DOHH2 (cell line): ENCODE data around the gene KCNG4.

Experiments
- H3F3A ChIP-seq: fragments of 200-600 bp; sonication (generic), shearing (Covaris generic); 2 replicates; pipeline ENCODE4 v1.6.0; 2016; ENCODE audit warnings: antibody characterized with exemption, mild to moderate bottlenecking; ENCODE audit not compliant: control insufficient read depth, insufficient read depth
- H3K27ac ChIP-seq: fragments of 200-600 bp; sonication (generic); 2 replicates; pipeline ENCODE4 v1.5.1; 2014; ENCODE audit warnings: low read depth, mild to moderate bottlenecking, low read length, moderate library complexity
- H3K27me3 ChIP-seq: fragments of 200-600 bp; sonication (generic); 2 replicates; pipeline ENCODE4 v1.6.1; 2014; ENCODE audit warnings: mild to moderate bottlenecking, low read length, mixed read lengths; ENCODE audit not compliant: control insufficient read depth
- H3K36me3 ChIP-seq: fragments of 200-600 bp; sonication (generic); 2 replicates; pipeline ENCODE4 v1.6.1; 2014; ENCODE audit warnings: mild to moderate bottlenecking, low read length, moderate library complexity, mixed read lengths; ENCODE audit not compliant: control insufficient read depth
- H3K4me1 ChIP-seq: fragments of 200-600 bp; sonication (generic); 2 replicates; pipeline ENCODE4 v1.6.1; 2014; ENCODE audit warnings: mild to moderate bottlenecking, low read length, mixed read lengths; ENCODE audit not compliant: control insufficient read depth
- H3K4me2 ChIP-seq: fragments of 200-600 bp; sonication (generic); 2 replicates; pipeline ENCODE4 v1.6.0; 2014; ENCODE audit warnings: mild to moderate bottlenecking, low read length, moderate library complexity
- H3K4me3 ChIP-seq: fragments of 200-600 bp; sonication (generic); 2 replicates; pipeline ENCODE4 v1.5.1; 2014; ENCODE audit warnings: mild to moderate bottlenecking, low read length, mixed read lengths
- H3K79me2 ChIP-seq: fragments of 200-600 bp; sonication (generic); 2 replicates; pipeline ENCODE4 v1.6.1; 2014; ENCODE audit warnings: mild to moderate bottlenecking, low read length, mixed read lengths; ENCODE audit not compliant: control insufficient read depth
- H3K9me2 ChIP-seq: fragments of 200-600 bp; sonication (generic); replicated peaks from 2 replicates; pipeline ENCODE4 v1.6.1; 2014; ENCODE audit warnings: mild to moderate bottlenecking, low read length, mixed read lengths; ENCODE audit not compliant: control insufficient read depth
- H3K9me3 ChIP-seq: fragments of 200-600 bp; sonication (generic); 2 replicates; pipeline ENCODE4 v1.6.1; 2014; ENCODE audit warnings: antibody characterized with exemption, low read length, mixed read lengths; ENCODE audit not compliant: control insufficient read depth, insufficient read depth
- H4K20me1 ChIP-seq: fragments of 200-600 bp; sonication (generic); 2 replicates; pipeline ENCODE4 v1.6.0; 2014; ENCODE audit warnings: low read depth, mild to moderate bottlenecking, antibody characterized with exemption, low read length, moderate library complexity; ENCODE audit not compliant: control insufficient read depth, insufficient read depth
- CTCF ChIP-seq: fragments of 200-600 bp; sonication (generic); IDR thresholded peaks from one replicate; pipeline ENCODE4 v1.5.1; 2014; ENCODE audit warnings: antibody characterized with exemption, mild to moderate bottlenecking, low read depth, low read length; ENCODE audit not compliant: poor library complexity, severe bottlenecking
- EZH2phosphoT487 ChIP-seq: fragments of 200-600 bp; sonication (generic); IDR thresholded peaks from 2 replicates; pipeline ENCODE4 v1.6.1; 2017; ENCODE audit warnings: borderline replicate concordance, mild to moderate bottlenecking, antibody characterized with exemption, low read length, moderate library complexity, mixed read lengths

Gene KCNG4

GRCh38 chr16:84255050-84255810, 15.4 kb upstream of the KCNG4 start:
- Histone ChIP-seq H3K4me1 (peaks cover 25% of the 10 kb centered on the region), H3K27me3 (peaks cover 3% of the 10 kb centered on the region; the same call in 1 of the 2 replicates), H3K27ac (no peak overlapping the region), H3K4me2 (no peak overlapping the region), H3F3A (no peaks in the 10 kb centered on the region), H3K36me3 (no peaks in the 10 kb centered on the region), H3K9me2 (no peaks in the 10 kb centered on the region), H3K9me3 (no peaks in the 10 kb centered on the region), H3K4me3 (no peak overlapping the region), H4K20me1 (no peaks in the 10 kb centered on the region), H3K79me2 (no peaks in the 10 kb centered on the region)
- no peak for TF ChIP-seq CTCF
- no peak for TF ChIP-seq EZH2phosphoT487

GRCh38 chr16:84254062-84254461, 14.2 kb upstream of the KCNG4 start:
- Histone ChIP-seq H3K4me1 (peaks cover 25% of the 10 kb centered on the region), H3K9me2 (no peaks in the 10 kb centered on the region), H4K20me1 (no peaks in the 10 kb centered on the region), H3K36me3 (no peaks in the 10 kb centered on the region), H3K27me3 (peaks cover 3% of the 10 kb centered on the region; the same call in 1 of the 2 replicates), H3K4me3 (peak overlapping the region; percentile 23), H3K79me2 (no peaks in the 10 kb centered on the region), H3K4me2 (peak overlapping the region; percentile 53), H3F3A (no peaks in the 10 kb centered on the region), H3K9me3 (no peaks in the 10 kb centered on the region), H3K27ac (peak overlapping the region; percentile 13; the same call in 1 of the 2 replicates)
- no peak for TF ChIP-seq CTCF
- no peak for TF ChIP-seq EZH2phosphoT487

- no peaks in the 10 kb centered on the region for H3K9me2 ChIP-seq
- H3K27me3 ChIP-seq: peaks cover 3% of the 10 kb centered on the region; the same call in 1 of the 2 replicates
- H4K20me1 ChIP-seq: no peaks in the 10 kb centered on the region
- H3K36me3 ChIP-seq: no peaks in the 10 kb centered on the region
- H3K4me2 ChIP-seq: no peak overlapping the region
- TF ChIP-seq CTCF (no peak), EZH2phosphoT487 (no peak)
- no peaks in the 10 kb centered on the region for H3F3A ChIP-seq
- no peaks in the 10 kb centered on the region for H3K79me2 ChIP-seq
- no peak overlapping the region for H3K4me3 ChIP-seq
- H3K27ac ChIP-seq: no peak overlapping the region
- no peaks in the 10 kb centered on the region for H3K9me3 ChIP-seq
- peaks cover 25% of the 10 kb centered on the region for H3K4me1 ChIP-seq
Measured at GRCh38 chr16:84253173-84253572, 13.4 kb upstream of the KCNG4 start.
